Neural cell (in vitro differentiated cells): ENCODE results near the gene TBC1D16. TPM values are rescaled to one million over a fixed set of nuclear protein-coding genes. Genes with fewer than 3 reads are reported as not detected.

ENCODE experiments used
- H2AFZ ChIP-seq: fragments of 200-600, 300-800 bp; sonication (generic), shearing (Covaris generic); 2 replicates; pipeline ENCODE4 v1.6.0; 2014; ENCODE audit warnings: low read depth, mild to moderate bottlenecking, antibody characterized with exemption, low read length, moderate library complexity
- H3F3A ChIP-seq: fragments of 200-600 bp; shearing (Covaris generic); 2 replicates; pipeline ENCODE4 v1.6.1; 2016; ENCODE audit warnings: mild to moderate bottlenecking, moderate library complexity, mixed read lengths, antibody characterized with exemption, low read length; ENCODE audit not compliant: insufficient read depth, poor library complexity, severe bottlenecking
- H3K27ac ChIP-seq: fragments of 200-600, 300-800 bp; sonication (generic), shearing (Covaris generic); 2 replicates; pipeline ENCODE4 v1.5.1; 2014; ENCODE audit warnings: mild to moderate bottlenecking, low read length, moderate library complexity
- H3K27me3 ChIP-seq: fragments of 300-800, 200-600 bp; sonication (generic), shearing (Covaris generic); 2 replicates; pipeline ENCODE4 v1.6.0; 2014; ENCODE audit warnings: mild to moderate bottlenecking, low read depth, low read length, moderate library complexity; ENCODE audit not compliant: insufficient read depth
- H3K36me3 ChIP-seq: fragments of 300-800, 200-600 bp; sonication (generic), shearing (Covaris generic); 2 replicates; pipeline ENCODE4 v1.5.1; 2014; ENCODE audit warnings: mild to moderate bottlenecking, antibody characterized with exemption, low read length, moderate library complexity; ENCODE audit not compliant: insufficient read depth
- H3K4me2 ChIP-seq: fragments of 300-800, 200-600 bp; sonication (generic), shearing (Covaris generic); 2 replicates; pipeline ENCODE4 v1.6.0; 2014; ENCODE audit warnings: mild to moderate bottlenecking, low read length
- H3K4me3 ChIP-seq: fragments of 300-800, 200-600 bp; sonication (generic), shearing (Covaris generic); 2 replicates; pipeline ENCODE4 v1.5.1; 2014; ENCODE audit warnings: mild to moderate bottlenecking, low read length, moderate library complexity
- H3K79me2 ChIP-seq: fragments of 200-600 bp; shearing (Covaris generic); replicated peaks from 2 replicates; pipeline ENCODE4 v1.6.0; 2014; ENCODE audit warnings: mild to moderate bottlenecking, low read length, moderate library complexity; ENCODE audit not compliant: insufficient read depth
- H3K9ac ChIP-seq: fragments of 300-800, 200-600 bp; sonication (generic), shearing (Covaris generic); 2 replicates; pipeline ENCODE4 v1.6.1; 2016; ENCODE audit warnings: mild to moderate bottlenecking, low read length, mixed read lengths
- H3K9me2 ChIP-seq: fragments of 200-600 bp; shearing (Covaris generic); 2 replicates; pipeline ENCODE4 v1.6.1; 2016; ENCODE audit warnings: mild to moderate bottlenecking, low read length, mixed read lengths; ENCODE audit not compliant: insufficient read depth
- H3K9me3 ChIP-seq: fragments of 200-600, 300-800 bp; sonication (generic), shearing (Covaris generic); 2 replicates; pipeline ENCODE4 v1.6.1; 2016; ENCODE audit warnings: mild to moderate bottlenecking, mixed run types, low read length, moderate library complexity, mixed read lengths
- H4K20me1 ChIP-seq: fragments of 200-600 bp; shearing (Covaris generic); 2 replicates; pipeline ENCODE4 v1.6.1; 2016; ENCODE audit warnings: mild to moderate bottlenecking, mixed run types; ENCODE audit not compliant: insufficient read depth
- CTCF ChIP-seq: fragments of 450-650 bp; IDR thresholded peaks from 2 replicates; pipeline ENCODE4 v1.5.1; 2014; ENCODE audit warnings: antibody characterized with exemption, mild to moderate bottlenecking, moderate library complexity; ENCODE audit not compliant: poor library complexity, severe bottlenecking
- EP300 ChIP-seq: fragments of 450-650 bp; conservative IDR thresholded peaks from 2 replicates; pipeline ENCODE4 v1.6.1; 2014; ENCODE audit warnings: antibody characterized with exemption, mild to moderate bottlenecking, moderate library complexity; ENCODE audit not compliant: poor library complexity, severe bottlenecking
- EZH2 ChIP-seq: fragments of 200-600, 300-800 bp; shearing (Covaris generic), sonication (generic); IDR thresholded peaks from 2 replicates; pipeline ENCODE4 v1.6.1; 2014; ENCODE audit warnings: antibody characterized with exemption, low read length, borderline replicate concordance, mild to moderate bottlenecking; ENCODE audit not compliant: insufficient read depth, poor library complexity, severe bottlenecking
- MXI1 ChIP-seq: fragments of 450-650 bp; conservative IDR thresholded peaks from 2 replicates; pipeline ENCODE4 v1.6.1; 2014; ENCODE audit warnings: antibody characterized with exemption, mild to moderate bottlenecking; ENCODE audit not compliant: poor library complexity, severe bottlenecking
- POLR2AphosphoS5 ChIP-seq: IDR thresholded peaks from 2 replicates; pipeline ENCODE4 v1.6.1; 2012
- RAD21 ChIP-seq: fragments of 450-650 bp; conservative IDR thresholded peaks from 2 replicates; pipeline ENCODE4 v1.6.1; 2014; ENCODE audit warnings: antibody characterized with exemption, mild to moderate bottlenecking, moderate library complexity
- REST ChIP-seq: IDR thresholded peaks from 2 replicates; pipeline ENCODE4 v1.6.1; 2012; ENCODE audit warnings: borderline replicate concordance
- SMC3 ChIP-seq: fragments of 450-650 bp; conservative IDR thresholded peaks from 2 replicates; pipeline ENCODE4 v1.6.1; 2014; ENCODE audit warnings: antibody characterized with exemption, mild to moderate bottlenecking, moderate library complexity; ENCODE audit not compliant: poor library complexity
- TAF1 ChIP-seq: IDR thresholded peaks from 2 replicates; pipeline ENCODE4 v1.6.1; 2012; ENCODE audit warnings: low read depth
- polyA plus RNA-seq: library from polyadenylated mRNA; depleted of rRNA; stranded (reverse); fragments of >200 nt; gene quantifications from 2 replicates; pipeline ENCODE4 v1.2.3, GENCODE V29; 2014

TBC1D16 gene
- polyA plus RNA-seq, 1 donor from 2014 or later, result 19.8 TPM

GRCh38 chr17:79969906-79970305 is 65.8 kb downstream of the TBC1D16 start:
- Histone ChIP-seq H3K9ac (no peak overlapping the region), H3K9me2 (no peaks in the 10 kb centered on the region), H3K79me2 (peaks cover 6% of the 10 kb centered on the region), H2AFZ (no peak overlapping the region), H3K4me3 (no peak overlapping the region), H3F3A (no peaks in the 10 kb centered on the region), H3K36me3 (no peaks in the 10 kb centered on the region), H3K4me2 (no peak overlapping the region), H3K27me3 (no peaks in the 10 kb centered on the region), H3K9me3 (no peaks in the 10 kb centered on the region), H3K27ac (no peak overlapping the region), H4K20me1 (no peaks in the 10 kb centered on the region)
- TF ChIP-seq EZH2 (no peak), POLR2AphosphoS5 (no peak), RAD21 (no peak), CTCF (no peak), EP300 (no peak), REST (no peak), TAF1 (no peak), MXI1 (no peak), SMC3 (no peak)

GRCh38 chr17:79968116-79968515 is 67.6 kb downstream of the TBC1D16 start:
- H3K4me2 ChIP-seq, result no peak overlapping the region
- no peaks in the 10 kb centered on the region for H4K20me1 ChIP-seq
- H3K36me3 ChIP-seq, result no peaks in the 10 kb centered on the region
- no peaks in the 10 kb centered on the region for H3K9me3 ChIP-seq
- no peak for TF ChIP-seq TAF1
- no peak for TF ChIP-seq CTCF
- no peak for TF ChIP-seq MXI1
- TF ChIP-seq EP300, result no peak
- no peak for TF ChIP-seq REST
- TF ChIP-seq EZH2, result no peak
- TF ChIP-seq POLR2AphosphoS5, result no peak
- TF ChIP-seq SMC3, result no peak
- H3K4me3 ChIP-seq, result no peak overlapping the region
- H3K27ac ChIP-seq, result no peak overlapping the region
- H2AFZ ChIP-seq, result no peak overlapping the region
- H3K27me3 ChIP-seq, result no peaks in the 10 kb centered on the region
- no peak overlapping the region for H3K9ac ChIP-seq
- peaks cover 6% of the 10 kb centered on the region for H3K79me2 ChIP-seq
- H3F3A ChIP-seq, result no peaks in the 10 kb centered on the region
- H3K9me2 ChIP-seq, result no peaks in the 10 kb centered on the region
